DOHH2 (cell line): ENCODE data around the gene RPL29.

ENCODE experiments used
- H3F3A ChIP-seq: fragments of 200-600 bp; sonication (generic), shearing (Covaris generic); 2 replicates; pipeline ENCODE4 v1.6.0; 2016; ENCODE audit warnings: antibody characterized with exemption, mild to moderate bottlenecking; ENCODE audit not compliant: control insufficient read depth, insufficient read depth
- H3K27ac ChIP-seq: fragments of 200-600 bp; sonication (generic); 2 replicates; pipeline ENCODE4 v1.5.1; 2014; ENCODE audit warnings: low read depth, mild to moderate bottlenecking, low read length, moderate library complexity
- H3K27me3 ChIP-seq: fragments of 200-600 bp; sonication (generic); 2 replicates; pipeline ENCODE4 v1.6.1; 2014; ENCODE audit warnings: mild to moderate bottlenecking, low read length, mixed read lengths; ENCODE audit not compliant: control insufficient read depth
- H3K36me3 ChIP-seq: fragments of 200-600 bp; sonication (generic); 2 replicates; pipeline ENCODE4 v1.6.1; 2014; ENCODE audit warnings: mild to moderate bottlenecking, low read length, moderate library complexity, mixed read lengths; ENCODE audit not compliant: control insufficient read depth
- H3K4me1 ChIP-seq: fragments of 200-600 bp; sonication (generic); 2 replicates; pipeline ENCODE4 v1.6.1; 2014; ENCODE audit warnings: mild to moderate bottlenecking, low read length, mixed read lengths; ENCODE audit not compliant: control insufficient read depth
- H3K4me2 ChIP-seq: fragments of 200-600 bp; sonication (generic); 2 replicates; pipeline ENCODE4 v1.6.0; 2014; ENCODE audit warnings: mild to moderate bottlenecking, low read length, moderate library complexity
- H3K4me3 ChIP-seq: fragments of 200-600 bp; sonication (generic); 2 replicates; pipeline ENCODE4 v1.5.1; 2014; ENCODE audit warnings: mild to moderate bottlenecking, low read length, mixed read lengths
- H3K79me2 ChIP-seq: fragments of 200-600 bp; sonication (generic); 2 replicates; pipeline ENCODE4 v1.6.1; 2014; ENCODE audit warnings: mild to moderate bottlenecking, low read length, mixed read lengths; ENCODE audit not compliant: control insufficient read depth
- H3K9me2 ChIP-seq: fragments of 200-600 bp; sonication (generic); replicated peaks from 2 replicates; pipeline ENCODE4 v1.6.1; 2014; ENCODE audit warnings: mild to moderate bottlenecking, low read length, mixed read lengths; ENCODE audit not compliant: control insufficient read depth
- H3K9me3 ChIP-seq: fragments of 200-600 bp; sonication (generic); 2 replicates; pipeline ENCODE4 v1.6.1; 2014; ENCODE audit warnings: antibody characterized with exemption, low read length, mixed read lengths; ENCODE audit not compliant: control insufficient read depth, insufficient read depth
- H4K20me1 ChIP-seq: fragments of 200-600 bp; sonication (generic); 2 replicates; pipeline ENCODE4 v1.6.0; 2014; ENCODE audit warnings: low read depth, mild to moderate bottlenecking, antibody characterized with exemption, low read length, moderate library complexity; ENCODE audit not compliant: control insufficient read depth, insufficient read depth
- EZH2phosphoT487 ChIP-seq: fragments of 200-600 bp; sonication (generic); IDR thresholded peaks from 2 replicates; pipeline ENCODE4 v1.6.1; 2017; ENCODE audit warnings: borderline replicate concordance, mild to moderate bottlenecking, antibody characterized with exemption, low read length, moderate library complexity, mixed read lengths
- TF ChIP-seq, protein P1 (sequence below): fragments of 200-600 bp; sonication (generic); IDR thresholded peaks from one replicate; pipeline ENCODE4 v1.5.1; 2014; ENCODE audit warnings: antibody characterized with exemption, mild to moderate bottlenecking, low read depth, low read length; ENCODE audit not compliant: poor library complexity, severe bottlenecking

Gene RPL29

DNA sequence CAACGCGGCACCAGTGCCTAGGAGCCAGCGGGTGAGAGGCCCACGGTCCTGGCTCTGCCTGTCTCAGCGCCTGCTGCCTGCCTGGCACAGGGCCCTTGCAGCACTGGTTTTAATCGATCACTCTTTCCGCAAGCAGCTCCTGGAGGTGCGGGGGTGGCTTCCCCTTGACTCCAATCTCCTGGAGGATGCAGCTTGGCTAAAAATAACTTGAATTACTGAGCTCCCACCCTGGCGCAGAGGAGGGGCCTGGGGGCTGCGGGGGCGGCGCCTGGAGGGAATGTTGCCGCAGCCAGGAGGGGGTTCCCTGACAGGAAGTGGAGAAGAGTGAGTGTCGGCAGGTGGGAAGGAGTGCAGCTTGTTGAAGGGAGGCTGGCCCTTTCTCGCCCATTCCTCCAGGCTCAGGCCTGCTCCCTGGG lies 9.9 kb upstream of the RPL29 start:
- H3K27ac ChIP-seq, result no peak overlapping the region

DNA sequence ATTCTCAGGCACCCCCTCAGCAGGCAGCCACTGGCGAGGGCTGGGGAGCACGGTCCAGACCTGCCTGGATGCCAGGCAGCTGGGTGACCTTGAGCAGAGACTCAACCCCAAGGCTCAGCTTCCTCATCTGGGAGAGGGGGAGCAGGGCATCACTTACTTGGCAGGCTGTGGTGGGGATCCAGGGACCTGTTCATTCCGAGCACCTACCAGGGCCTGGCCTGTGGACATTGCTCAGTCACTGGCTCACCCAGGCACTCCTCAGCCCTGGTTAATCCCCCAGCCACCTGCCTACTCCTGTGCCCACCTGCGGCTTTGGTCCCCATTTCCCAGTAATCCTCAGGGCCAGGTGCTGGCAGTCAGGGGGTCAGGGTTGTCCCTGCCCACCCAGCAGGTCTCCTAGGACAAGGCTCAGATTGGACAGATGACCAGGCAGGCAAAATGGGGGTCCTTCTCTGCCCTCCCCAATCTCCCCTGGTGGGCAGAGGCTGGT lies 9.3 kb upstream of the RPL29 start:
- H3K9me3 ChIP-seq, result no peaks in the 10 kb centered on the region
- H3K4me1 ChIP-seq, result peaks cover 10% of the 10 kb centered on the region
- no peak overlapping the region for H3K4me2 ChIP-seq
- H3K27ac ChIP-seq, result no peak overlapping the region
- TF ChIP-seq, protein P1, sequence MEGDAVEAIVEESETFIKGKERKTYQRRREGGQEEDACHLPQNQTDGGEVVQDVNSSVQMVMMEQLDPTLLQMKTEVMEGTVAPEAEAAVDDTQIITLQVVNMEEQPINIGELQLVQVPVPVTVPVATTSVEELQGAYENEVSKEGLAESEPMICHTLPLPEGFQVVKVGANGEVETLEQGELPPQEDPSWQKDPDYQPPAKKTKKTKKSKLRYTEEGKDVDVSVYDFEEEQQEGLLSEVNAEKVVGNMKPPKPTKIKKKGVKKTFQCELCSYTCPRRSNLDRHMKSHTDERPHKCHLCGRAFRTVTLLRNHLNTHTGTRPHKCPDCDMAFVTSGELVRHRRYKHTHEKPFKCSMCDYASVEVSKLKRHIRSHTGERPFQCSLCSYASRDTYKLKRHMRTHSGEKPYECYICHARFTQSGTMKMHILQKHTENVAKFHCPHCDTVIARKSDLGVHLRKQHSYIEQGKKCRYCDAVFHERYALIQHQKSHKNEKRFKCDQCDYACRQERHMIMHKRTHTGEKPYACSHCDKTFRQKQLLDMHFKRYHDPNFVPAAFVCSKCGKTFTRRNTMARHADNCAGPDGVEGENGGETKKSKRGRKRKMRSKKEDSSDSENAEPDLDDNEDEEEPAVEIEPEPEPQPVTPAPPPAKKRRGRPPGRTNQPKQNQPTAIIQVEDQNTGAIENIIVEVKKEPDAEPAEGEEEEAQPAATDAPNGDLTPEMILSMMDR, result no peak
- no peak for TF ChIP-seq EZH2phosphoT487
- H3K36me3 ChIP-seq, result no peaks in the 10 kb centered on the region
- H4K20me1 ChIP-seq, result no peaks in the 10 kb centered on the region
- no peak overlapping the region for H3K4me3 ChIP-seq
- no peaks in the 10 kb centered on the region for H3K79me2 ChIP-seq
- peaks cover 13% of the 10 kb centered on the region for H3K27me3 ChIP-seq
- H3F3A ChIP-seq, result no peaks in the 10 kb centered on the region
- H3K9me2 ChIP-seq, result no peaks in the 10 kb centered on the region

More for the DNA sequence above, 9.9 kb upstream of the RPL29 start:
- Histone ChIP-seq H3K9me3 (no peaks in the 10 kb centered on the region), H3K27me3 (peaks cover 13% of the 10 kb centered on the region), H3K36me3 (no peaks in the 10 kb centered on the region), H3K79me2 (no peaks in the 10 kb centered on the region), H3K4me1 (peaks cover 10% of the 10 kb centered on the region), H3K4me3 (no peak overlapping the region), H3F3A (no peaks in the 10 kb centered on the region), H4K20me1 (no peaks in the 10 kb centered on the region), H3K9me2 (no peaks in the 10 kb centered on the region), H3K4me2 (no peak overlapping the region)
- no peak for TF ChIP-seq EZH2phosphoT487
- TF ChIP-seq, protein P1, result no peak

DNA sequence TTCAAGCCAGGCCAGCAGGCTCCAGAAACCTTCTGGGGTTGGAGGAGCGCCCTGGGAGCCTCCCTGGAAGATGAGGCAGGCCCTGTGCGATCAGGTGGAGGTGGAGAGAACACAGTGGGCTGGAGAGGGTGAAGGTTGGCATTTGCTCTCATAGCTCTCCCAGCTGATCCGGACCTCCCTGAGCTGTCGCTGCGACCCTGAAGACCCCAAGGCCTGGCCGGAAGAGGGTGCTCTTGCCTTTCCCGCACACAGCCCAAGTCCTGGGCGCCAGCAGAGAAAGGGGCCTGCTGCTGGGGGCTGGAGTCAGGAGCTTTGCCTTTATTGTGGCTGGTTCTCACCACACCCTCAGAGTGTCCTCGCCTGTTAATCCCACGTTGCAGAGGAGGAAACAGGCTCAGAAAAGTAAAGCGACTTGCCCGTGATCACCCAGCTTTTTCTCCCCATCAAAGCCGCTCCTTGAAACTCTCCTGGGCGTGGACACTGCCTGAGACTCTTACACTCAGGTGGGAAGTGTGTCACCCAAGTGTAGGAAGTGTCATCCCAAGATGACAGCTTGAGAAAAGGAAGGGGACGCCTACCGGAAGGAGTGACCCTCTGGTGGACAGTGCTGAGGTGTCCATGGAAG lies 8.6 kb upstream of the RPL29 start:
- Histone ChIP-seq H3K36me3 (no peaks in the 10 kb centered on the region), H3K27ac (no peak overlapping the region), H3F3A (no peaks in the 10 kb centered on the region), H4K20me1 (no peaks in the 10 kb centered on the region), H3K4me3 (no peak overlapping the region), H3K79me2 (no peaks in the 10 kb centered on the region), H3K4me1 (peaks cover 10% of the 10 kb centered on the region), H3K4me2 (no peak overlapping the region), H3K9me2 (no peaks in the 10 kb centered on the region), H3K27me3 (peaks cover 13% of the 10 kb centered on the region), H3K9me3 (no peaks in the 10 kb centered on the region)
- TF ChIP-seq, protein P1, result no peak
